Measurements from ENCODE around the gene GPI.
A peak's percentile ranks its signal among the peaks of the same experiment; 100 is the strongest.
"Not testable (repeated sequence)": the region's sequence is repeated elsewhere in the genome, so short reads cannot be mapped to it uniquely, and the experiment has no call there.

Gene GPI

DNA sequence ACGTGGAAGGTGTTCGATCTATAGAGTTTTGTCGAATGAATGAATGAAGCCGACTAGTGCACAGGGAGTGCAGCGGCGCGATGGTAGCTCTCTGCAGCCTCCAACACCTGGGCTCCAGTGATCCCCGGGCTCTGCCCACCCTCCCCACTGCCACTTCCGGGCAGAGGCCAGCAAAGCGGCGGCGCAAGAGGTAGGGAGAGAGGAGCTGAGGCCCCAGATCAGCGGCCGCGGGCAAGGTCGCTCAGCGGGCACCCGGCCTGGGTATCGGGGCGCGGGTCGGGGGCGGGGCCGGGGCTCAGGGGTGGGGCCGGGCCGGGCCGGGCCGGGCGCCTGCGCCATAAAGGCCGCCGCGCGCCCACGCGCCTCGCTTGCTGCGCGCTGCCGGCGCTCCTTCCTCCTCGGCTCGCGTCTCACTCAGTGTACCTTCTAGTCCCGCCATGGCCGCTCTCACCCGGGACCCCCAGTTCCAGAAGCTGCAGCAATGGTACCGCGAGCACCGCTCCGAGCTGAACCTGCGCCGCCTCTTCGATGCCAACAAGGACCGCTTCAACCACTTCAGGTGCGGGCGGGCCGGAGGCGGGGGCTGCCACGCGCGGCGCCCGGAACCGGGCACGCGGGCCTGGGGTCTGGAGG lies at the start of gene GPI:
TSS of gene GPI (plus strand) at position 367 of the 633 bp plus-strand sequence. CDS start at position 438, 71 bp downstream.
- DNase-seq: peak; percentile 85

- DNase-seq: no peak
These were observed 48.7 kb upstream of the GPI start for GRCh38 chr19:34316247-34316646.

DNA sequence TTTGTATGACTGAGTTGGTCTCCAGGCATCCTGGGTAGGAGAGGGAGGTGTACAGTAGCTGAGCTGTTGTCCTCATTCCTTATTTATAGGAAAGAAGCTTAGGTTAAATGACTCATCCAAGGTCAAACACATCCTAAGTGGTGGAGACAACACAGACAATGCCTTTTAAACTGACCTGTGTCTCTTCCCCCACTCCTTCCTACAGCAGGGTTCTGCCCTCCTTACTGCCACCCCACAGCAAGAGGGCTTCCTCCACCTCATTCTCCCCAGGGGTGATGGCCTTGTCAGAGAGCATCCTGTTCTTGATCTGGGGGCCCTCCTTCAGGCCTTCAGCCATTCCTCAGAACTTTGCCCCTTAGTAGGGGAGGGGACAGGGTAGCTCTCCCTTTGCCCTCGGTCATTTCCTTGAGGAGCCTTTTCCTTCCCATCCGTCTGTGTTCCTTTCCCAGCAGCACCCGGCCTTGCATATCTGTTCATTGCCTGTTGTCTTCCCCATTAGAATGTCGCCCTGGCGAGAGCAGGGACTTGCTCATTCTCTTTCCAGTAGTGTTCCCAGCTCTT lies 48.2 kb upstream of the GPI start:
- no peak for DNase-seq

GRCh38 chr19:34317311-34317927 lies 47.6 kb upstream of the GPI start:
- DNase-seq: no peak

DNA sequence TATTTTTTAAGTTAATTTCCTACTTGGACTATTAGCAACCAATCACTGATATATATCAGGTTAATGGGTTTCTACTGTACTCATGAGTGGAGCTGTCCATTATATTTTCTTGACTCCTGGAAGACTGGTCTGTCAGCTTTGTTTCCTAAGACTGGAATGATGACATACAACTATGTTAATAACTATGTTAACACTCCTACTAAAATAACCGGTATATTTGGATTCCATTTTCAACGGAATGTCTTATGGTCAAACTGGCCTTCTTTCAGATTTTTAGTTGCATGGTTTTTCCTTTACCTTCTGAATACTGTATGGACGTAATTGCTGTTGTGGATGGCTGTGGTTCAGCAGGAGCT lies 45.8 kb upstream of the GPI start:
- DNase-seq: no peak

DNA sequence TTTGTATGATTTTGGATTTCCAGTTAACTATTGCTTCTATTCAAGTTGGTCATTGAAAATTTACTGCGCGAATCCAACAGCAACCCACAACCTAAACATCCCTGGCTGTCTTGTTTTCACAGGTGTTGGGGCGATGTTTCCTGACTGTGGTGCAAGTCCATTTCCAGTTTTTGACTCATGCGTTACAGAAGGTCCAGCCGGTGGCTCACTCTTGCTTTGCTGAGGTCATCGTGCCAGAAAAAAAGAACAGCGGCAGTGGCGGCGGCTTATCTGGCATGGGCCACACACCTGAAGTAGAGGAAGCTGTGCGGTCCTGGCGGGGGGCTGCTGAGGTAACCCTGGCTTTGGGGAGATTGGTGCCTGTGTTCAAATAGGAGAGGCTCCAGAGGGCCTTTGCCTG lies 45.2 kb upstream of the GPI start:
- DNase-seq: no peak

DNA sequence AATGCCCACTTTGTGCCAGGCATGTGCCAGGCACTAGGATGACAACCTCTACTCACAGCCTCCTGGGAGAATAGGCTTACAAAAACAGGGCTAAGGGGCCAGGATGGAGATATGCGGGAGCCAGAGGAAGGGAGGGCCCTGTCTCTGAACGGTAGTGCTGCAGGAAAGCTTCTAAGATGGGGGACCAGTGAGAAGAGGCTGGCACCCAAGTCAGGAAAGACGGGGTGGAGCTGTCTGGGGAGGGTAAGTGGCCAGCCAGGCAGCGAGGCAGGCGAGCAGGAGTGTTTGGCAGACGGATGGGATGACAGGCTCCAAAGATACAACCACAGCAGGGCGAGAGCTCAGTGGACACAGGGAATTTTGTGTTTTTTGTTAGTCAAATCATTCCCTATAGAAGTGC lies 44.7 kb upstream of the GPI start:
- no peak for DNase-seq

DNA sequence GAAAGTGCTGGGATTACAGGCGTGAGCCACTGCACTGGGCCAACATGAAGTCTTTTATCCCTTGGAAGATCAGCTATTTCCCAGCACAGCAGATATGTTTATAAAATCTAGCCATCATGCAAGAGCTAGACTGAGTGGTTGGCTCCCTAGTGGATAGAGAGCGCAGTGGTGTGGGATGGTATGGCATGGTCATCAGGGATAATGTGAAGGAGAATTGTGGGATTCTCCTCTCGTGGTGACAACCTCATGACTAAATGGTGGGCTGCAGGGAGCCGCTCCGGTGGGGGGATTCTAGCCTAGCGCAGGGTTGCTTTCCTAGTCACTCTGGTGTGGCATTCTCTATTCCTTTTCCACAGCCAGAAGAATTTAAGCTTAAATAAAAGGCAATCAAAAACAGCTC lies 43.3 kb upstream of the GPI start:
- DNase-seq: no peak

DNA sequence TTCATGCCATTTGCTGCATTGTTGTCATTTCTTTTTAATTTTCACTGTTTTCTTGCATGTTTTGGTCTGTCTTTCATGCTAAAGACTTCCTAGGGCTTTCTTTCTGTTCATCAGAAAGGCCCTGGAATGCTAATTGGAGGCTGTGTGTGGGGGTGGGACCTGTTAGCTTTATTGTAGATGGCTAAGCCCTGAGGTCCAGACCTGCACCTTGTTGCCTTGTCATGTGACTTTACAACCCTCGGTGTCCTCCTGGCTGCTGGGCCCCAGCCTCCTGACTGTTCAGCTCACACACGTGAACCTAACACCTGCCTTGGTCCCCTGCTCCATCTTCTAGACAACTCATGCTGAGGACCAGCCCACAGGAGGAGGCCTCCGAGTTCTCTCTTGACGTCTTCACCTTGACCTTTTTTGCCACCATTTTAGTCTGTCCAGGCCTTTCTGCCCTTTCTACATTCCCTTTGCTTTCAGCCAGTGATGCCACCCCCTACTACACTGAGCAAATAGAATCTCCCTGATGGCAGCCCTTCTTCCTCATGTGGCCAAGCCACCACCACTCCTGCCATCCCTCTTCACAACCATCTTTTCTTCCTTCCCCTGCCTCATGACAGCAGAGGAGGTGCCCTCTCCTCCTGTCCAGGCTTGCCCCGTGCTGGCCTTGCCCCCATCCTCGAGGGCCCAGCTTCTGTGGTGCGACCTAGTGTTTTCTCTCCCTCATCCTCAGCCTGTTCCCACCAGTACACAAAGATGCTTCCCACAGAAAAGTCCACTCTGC lies 41.4 kb upstream of the GPI start:
- no peak for DNase-seq

DNA sequence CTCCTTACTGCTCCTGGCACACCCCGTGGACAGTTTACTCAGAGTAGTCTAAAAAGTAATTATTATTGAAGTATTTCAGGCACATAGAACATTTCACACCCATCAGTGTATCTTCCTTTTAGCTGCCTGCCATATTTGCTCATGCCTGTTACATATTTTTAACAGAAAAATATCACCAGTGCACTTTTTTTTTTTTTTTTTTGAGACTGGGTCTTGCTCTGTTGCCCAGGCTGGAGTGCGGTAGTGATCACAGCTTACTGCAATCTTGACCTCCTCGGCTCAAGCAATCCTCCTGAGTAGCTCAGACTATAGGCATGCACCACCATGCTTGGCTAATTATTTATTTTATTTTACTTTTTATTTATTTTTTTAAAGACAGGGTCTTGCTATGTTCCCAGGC lies 40.7 kb upstream of the GPI start:
- no peak for DNase-seq

GRCh38 chr19:34325181-34325580 lies 39.8 kb upstream of the GPI start:
- DNase-seq: no peak

DNA sequence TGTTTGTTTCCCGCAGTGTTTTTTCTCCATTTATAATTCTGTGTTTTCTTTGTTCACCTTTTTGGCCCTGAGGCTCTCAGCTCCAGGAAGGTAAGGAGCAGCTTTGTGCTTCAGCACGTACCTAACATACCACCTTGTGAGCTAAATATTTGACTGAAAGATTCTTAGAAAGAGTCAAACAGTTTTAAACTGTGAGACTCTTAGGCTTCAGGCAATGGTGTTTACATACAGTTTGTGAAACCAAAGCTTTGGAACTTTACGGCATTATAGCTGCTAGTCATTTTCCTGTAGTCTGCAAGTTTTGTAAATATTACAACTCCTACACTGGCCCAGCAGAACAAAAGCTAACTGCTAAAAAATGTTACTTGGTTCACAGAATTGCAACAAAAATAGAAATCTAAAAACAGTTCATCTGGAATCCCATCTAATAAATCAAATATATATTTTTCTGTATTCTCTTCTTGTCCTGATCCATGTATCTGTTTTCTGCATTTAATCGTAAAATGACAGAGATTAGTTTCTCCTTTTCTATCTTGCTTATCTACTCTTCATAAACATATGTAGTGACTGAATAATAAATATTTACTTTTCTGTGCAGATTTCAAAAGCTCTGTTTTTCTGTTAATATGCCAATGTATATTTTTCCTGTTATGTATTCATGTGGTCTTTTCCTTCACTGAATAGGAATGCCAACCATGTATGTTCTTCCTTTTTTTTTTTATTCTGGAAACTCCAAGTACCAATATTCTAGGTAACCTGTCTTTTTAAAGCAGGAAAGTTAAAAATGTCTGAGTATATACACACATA lies 38.8 kb upstream of the GPI start:
- no peak for DNase-seq

DNA sequence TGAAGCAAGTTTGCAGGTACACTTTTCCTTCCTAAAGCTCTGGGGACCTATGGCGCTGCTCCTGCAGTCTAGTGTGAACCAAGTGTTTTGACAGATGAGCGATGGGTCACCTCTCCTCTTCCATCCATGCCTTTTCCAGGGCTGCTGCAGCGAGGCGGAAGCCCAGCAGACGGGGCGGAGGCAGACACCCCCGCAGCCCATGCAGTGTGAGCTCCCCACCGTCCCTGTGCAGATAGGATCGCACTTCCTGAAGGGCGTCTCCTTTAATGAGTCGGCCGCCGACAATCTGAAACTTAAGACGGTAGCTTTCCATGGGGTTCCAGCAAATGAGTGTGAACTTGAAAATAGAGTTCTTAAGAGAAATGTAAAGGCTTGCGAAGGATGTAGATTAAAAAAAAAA lies 37.1 kb upstream of the GPI start:
- DNase-seq: no peak

GRCh38 chr19:34328982-34329381 lies 36.0 kb upstream of the GPI start:
- DNase-seq: no peak

GRCh38 chr19:34330116-34330515 lies 34.9 kb upstream of the GPI start:
- no peak for DNase-seq

- DNase-seq: not testable (repeated sequence)
These were observed 34.4 kb upstream of the GPI start for GRCh38 chr19:34330596-34330995.

GRCh38 chr19:34331596-34331995 lies 33.4 kb upstream of the GPI start:
- not testable (repeated sequence) for DNase-seq

GRCh38 chr19:34332027-34332760 lies 32.8 kb upstream of the GPI start:
- DNase-seq: no peak

- DNase-seq: no peak
These were observed 29.1 kb upstream of the GPI start for GRCh38 chr19:34335914-34336313.

DNA sequence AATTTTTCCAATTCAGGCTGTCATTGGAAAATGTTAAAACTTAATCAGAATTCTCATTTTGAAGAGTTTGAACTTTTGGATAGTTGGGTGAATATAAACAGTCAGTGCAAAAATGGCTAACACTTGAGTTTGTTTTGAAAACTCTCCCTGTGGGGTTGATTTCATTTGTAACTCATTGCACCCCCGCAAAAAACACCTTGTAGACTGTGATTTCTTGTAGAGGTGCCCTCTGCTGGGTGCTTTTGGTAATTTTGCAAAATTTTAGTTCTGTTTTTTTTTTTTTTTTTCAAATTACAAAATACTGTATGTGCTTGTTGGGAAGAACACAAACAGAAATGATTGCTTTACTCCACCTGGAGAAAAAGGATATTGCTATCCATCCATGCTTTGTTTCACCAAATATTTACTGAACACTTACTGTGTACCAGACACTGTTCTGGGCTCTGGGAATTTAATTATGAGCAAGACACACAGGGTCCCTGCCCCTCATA lies 28.2 kb upstream of the GPI start:
- peak; percentile 42 for DNase-seq

GRCh38 chr19:34337739-34338138 lies 27.3 kb upstream of the GPI start:
- no peak for DNase-seq

Data from suppressor macrophage treated with lipopolysaccharide for 4 hours (primary cell).